ENCODE measurements around the gene NMT1. TPM values are rescaled to one million over a fixed set of nuclear protein-coding genes. Genes with fewer than 3 reads are reported as not detected.

The NMT1 gene
- total RNA-seq, 2 donors from 2014 or later = 71.8 to 83.5 TPM

DNA sequence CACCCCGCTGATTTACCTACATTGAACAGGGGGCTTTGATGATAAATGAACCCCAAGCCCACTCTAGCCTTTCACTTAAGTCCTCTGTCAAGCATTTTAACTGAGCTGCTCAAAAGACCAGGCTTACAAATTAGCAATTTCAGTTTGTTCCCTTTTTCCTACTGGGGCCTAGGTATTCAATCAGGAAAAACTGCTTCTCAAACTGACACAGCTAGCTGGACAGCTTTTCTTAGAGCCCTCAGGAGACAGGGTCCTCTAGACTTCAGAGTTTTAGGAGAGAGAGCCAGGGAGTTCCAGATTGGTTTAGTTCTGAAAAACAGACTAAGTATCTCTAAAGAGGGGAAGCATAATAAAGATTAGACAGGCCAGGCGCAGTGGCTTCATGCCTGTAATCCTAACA lies 94.4 kb downstream of the NMT1 start:
- intact Hi-C loops (cut with DNase I) = no loop called here
- DNase-seq (ENCODE audit: low spot score) = no peak

DNA sequence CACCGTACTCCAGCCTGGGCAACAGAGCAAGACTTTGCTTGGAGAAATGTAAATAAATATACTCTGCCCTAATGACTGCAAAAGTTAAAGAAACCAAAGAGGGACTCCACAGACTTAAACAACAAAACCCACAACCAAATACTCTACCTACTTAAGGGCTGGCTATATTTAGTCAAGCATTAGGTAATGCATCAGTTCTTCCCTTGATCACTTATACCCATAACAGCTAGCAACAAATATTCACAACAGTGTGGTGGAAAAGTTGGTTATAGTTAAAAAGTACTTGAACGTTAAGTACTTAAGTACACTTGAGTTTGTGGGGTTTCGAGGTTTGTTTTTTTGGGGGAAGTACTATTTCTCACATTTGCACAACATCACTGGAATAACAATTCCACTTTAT lies 95.1 kb downstream of the NMT1 start:
- intact Hi-C loops (cut with DNase I) = no loop called here
- no peak for DNase-seq (ENCODE audit: low spot score)

Small RNAs within 50 kb of the gene (microRNA-seq; reads per million reads assigned to microRNA genes)
- 0 to 0.65 reads per million in 2 donors for gene MIR6784 (ENCODE audit: borderline microRNAs expressed in 2 of 2)

Other genes with a start within 250 kb of the NMT1 start
- 10 to 100 TPM; 30.4 to 80.8 TPM for gene GJC1, start 231.0 kb upstream of the NMT1 start, total RNA-seq
- gene HIGD1B, start 213.4 kb upstream of the NMT1 start, total RNA-seq = 1 to 10 TPM; 1.8 to 1.9 TPM
- 10 to 100 TPM; 65.2 to 71.9 TPM for gene EFTUD2, start 161.9 kb upstream of the NMT1 start, total RNA-seq
- gene GFAP, start 145.8 kb upstream of the NMT1 start, total RNA-seq = 1 to 10 TPM in 1 of 2 donors, under 1 TPM in 1; 0.51 to 1.7 TPM
- gene KIF18B, start 113.5 kb upstream of the NMT1 start, total RNA-seq = under 1 TPM; 0.10 to 0.65 TPM
- under 1 TPM; 0.19 to 0.42 TPM for gene C1QL1, start 93.0 kb upstream of the NMT1 start, total RNA-seq
- gene DCAKD, start 9.7 kb upstream of the NMT1 start, total RNA-seq = 10 to 100 TPM; 17.9 to 19.9 TPM
- 10 to 100 TPM; 69.3 to 74.2 TPM for gene PLCD3, start 71.2 kb downstream of the NMT1 start, total RNA-seq
- gene ACBD4, start 74.4 kb downstream of the NMT1 start, total RNA-seq = 10 to 100 TPM; 10.8 to 12.9 TPM
- 10 to 100 TPM; 40.6 to 46.9 TPM for gene HEXIM1, start 87.2 kb downstream of the NMT1 start, total RNA-seq
- gene HEXIM2, start 100.6 kb downstream of the NMT1 start, total RNA-seq = 1 to 10 TPM; 1.6 to 3.0 TPM
- 10 to 100 TPM; 19.5 to 28.2 TPM for gene FMNL1, start 160.6 kb downstream of the NMT1 start, total RNA-seq
- gene SPATA32, start 200.8 kb downstream of the NMT1 start, total RNA-seq = not detected

Data from posterior vena cava (tissue), 2 donors.